HG03175 (cell line): ENCODE results near the gene PHLDA2.

Experiments
- ATAC-seq: cut with Tn5 transposase; IDR thresholded peaks from one replicate; pipeline ENCODE4 v1.9.1; 2021; ENCODE audit warnings: mild to moderate bottlenecking, moderate library complexity; ENCODE audit not compliant: unreplicated experiment

PHLDA2 gene

DNA sequence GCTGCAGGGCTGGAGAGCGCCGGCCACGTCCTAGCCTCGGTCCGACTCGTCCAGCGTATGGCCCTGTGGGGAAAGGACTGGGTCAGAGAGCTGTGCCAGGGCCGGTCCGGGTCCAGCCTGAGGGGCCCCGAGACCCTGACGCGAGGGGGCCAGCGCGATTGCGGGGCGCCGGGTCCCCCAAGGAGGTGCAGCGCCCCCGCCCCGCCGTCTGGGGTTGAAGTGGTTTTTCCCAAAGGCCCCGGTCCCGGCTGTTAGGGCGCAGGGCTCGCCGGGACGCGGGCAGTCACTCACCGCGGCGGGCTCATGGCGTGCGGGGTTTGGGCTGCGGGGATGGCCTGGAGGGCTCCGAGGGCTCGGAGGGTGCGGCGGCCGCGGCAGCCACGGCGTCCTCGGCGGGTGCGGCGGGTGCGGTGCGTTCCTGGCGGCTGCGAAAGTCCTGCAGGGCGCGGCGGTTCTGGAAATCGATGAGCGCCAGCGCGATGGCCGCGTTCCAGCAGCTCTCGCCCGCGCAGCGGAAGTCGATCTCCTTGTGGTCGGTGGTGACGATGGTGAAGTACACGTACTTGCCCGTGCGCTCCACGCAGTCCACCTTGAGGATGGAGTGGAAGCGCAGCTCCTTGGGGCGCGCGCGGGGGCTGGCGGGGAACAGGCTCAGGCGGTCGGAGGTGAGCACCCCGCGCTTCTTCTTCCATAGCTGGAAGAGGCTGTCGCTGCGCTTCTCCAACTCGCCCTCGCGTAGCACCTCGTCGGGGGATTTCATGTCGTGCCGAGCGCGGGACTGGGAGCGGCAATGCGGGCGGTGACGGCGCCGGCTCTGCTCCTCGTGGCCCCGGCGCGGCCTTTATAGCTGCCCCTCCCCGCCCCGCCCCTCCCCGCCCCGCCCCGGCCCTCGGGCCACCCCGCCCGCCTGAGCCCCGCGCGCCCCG lies at the start of gene PHLDA2:
Gene PHLDA2 (minus strand): TSS at position 816 of the 926 bp plus-strand sequence. CDS start 56 bp downstream, at position 760.
- ATAC-seq, result no peak

DNA sequence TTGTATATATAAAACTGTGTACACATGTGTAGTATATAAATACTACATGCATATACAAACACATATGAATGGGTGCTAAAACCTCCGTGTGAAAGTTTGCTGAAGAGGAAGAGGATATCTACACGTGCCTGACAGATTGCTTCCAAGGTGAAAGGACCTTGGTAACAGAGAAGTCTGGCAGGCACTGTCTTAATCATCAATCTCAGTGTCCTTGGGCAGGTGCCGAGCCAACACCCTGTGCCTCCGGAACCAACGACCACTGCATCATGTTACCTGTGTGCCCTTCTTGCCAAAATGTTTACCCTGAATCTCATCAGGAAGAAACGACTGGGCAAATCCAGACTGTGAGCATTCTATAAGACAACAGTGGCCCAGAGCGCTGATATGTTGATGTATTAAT lies 47.9 kb upstream of the PHLDA2 start:
- ATAC-seq, result no peak

GRCh38 chr11:2976294-2977063 lies 47.3 kb upstream of the PHLDA2 start:
- no peak for ATAC-seq

DNA sequence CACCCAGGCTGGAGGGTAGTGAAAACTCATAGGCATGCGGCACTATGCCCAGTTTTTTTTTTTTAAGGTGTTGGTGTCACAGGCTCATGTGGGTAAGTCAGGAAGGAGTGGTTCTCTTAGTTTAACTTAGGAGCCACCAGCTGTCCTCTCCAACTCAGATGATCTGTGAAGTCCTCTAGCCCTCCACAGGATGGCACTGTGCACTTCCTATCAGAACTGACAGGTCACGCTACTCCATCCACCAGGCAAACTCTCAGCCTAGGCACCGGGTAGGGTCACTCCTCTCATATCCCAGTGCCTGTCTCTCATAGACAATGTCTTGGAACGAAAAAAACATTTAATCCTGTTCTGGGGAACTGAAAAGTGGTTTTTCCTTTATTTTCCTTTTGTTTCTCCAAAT lies 46.4 kb upstream of the PHLDA2 start:
- ATAC-seq, result no peak

- no peak for ATAC-seq
Measured at GRCh38 chr11:2974272-2974671, 45.1 kb upstream of the PHLDA2 start.

- ATAC-seq, result no peak
Measured at GRCh38 chr11:2968341-2968900, 39.2 kb upstream of the PHLDA2 start.

GRCh38 chr11:2964782-2965181 lies 35.6 kb upstream of the PHLDA2 start:
- no peak for ATAC-seq

- ATAC-seq, result no peak
Measured at GRCh38 chr11:2963761-2964160, 34.5 kb upstream of the PHLDA2 start.

DNA sequence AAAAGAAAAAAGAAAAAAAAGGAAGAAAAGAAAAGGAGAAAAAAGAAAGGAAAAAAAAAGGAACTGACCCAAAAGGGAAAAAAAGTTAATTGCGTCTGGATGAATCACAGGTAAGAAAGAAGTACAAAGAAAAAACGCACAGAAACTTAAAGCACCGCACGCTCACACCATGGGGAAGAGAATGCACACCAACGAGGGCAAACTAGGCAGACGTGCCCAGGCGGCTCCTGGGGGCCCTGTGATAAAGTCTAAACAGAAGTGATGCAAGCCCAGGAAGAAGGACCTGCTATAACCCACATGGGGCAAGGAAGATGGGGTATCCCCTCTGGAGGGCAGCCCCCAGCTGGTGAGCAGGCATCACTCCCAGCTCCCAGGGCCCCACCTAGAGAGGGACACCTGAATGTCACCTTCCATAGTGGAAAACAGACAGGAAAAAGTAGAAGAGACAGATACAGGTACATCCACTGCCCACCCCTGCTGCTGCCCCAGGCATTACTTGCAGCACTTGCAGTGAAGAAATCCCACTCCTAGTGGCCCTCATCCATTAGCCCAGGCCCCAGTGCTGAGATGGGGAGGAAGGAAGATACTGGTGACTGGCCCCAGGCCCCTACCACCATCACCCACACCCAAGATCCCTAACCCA lies 34.0 kb upstream of the PHLDA2 start:
- no peak for ATAC-seq

- no peak for ATAC-seq
Measured at GRCh38 chr11:2961080-2961479, 31.9 kb upstream of the PHLDA2 start.

DNA sequence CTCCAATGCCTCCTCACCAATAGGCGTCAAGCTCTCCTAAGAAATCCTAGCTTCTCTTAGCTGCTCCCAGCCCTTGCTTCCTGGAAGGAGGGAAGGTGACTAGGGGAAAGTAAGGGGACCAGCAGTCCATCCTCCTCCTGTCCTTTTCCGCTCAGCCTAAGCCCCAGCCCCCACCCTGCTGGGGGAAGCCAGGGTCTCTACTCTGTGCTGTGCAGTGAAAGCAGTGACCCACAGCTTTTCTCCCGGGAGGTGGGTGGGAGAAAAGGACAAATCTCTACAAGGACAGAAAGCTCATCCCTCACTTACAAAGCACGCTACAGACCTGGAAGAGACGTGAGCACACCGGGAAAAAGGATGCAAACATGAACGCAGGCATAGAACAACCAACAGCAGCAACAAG lies 30.9 kb upstream of the PHLDA2 start:
- no peak for ATAC-seq

DNA sequence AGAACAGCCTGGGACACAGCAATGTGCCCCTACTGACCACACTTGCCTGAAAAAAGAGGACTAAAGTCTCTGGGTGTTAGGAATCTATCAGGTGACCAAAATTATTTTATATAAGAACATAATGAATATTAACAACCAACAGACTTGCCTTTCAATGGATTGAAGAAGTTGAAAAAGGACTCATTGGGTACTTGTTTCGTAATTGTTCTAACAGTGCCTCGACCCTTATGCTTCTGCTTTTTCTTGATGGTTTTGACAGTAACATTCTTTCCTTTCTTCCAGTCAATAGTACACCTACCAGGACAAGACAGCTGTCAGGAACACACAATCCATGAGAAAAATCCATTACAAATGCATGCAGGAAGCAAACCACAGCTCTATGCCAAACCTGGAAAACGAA lies 29.0 kb upstream of the PHLDA2 start:
- no peak for ATAC-seq

DNA sequence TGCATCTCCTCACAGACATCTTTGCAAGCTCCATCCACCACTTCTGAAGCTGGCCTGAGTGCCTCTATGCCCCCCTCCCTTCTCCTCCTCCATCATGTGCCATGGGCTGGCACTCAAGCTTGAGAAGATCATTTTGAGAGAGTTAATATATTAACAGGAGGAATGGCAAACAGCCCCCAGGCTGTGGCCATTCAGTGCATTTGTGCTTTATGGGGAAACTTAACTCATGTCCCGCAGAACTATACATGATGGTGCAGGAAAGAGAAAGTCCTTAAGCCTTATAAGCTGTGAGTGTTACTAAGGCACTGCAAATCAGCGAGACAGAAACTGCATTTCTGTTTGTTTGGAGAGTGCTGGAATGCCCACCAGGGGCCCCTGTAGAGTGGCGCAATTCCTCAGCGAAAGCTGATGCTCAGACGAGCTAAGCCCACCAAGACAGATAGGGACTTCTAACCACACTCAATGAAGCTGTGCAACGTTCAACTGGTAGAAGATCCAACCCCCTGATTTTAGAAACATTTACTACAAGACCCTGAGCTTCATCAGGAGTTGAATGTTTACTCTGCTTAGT lies 26.8 kb upstream of the PHLDA2 start:
- ATAC-seq, result no peak

GRCh38 chr11:2954263-2954662 lies 25.0 kb upstream of the PHLDA2 start:
- ATAC-seq, result no peak

- no peak for ATAC-seq
Measured at GRCh38 chr11:2952290-2952689, 23.1 kb upstream of the PHLDA2 start.

- no peak for ATAC-seq
Measured at GRCh38 chr11:2951231-2952110, 22.3 kb upstream of the PHLDA2 start.

- no peak for ATAC-seq
Measured at GRCh38 chr11:2950825-2951224, 21.6 kb upstream of the PHLDA2 start.

DNA sequence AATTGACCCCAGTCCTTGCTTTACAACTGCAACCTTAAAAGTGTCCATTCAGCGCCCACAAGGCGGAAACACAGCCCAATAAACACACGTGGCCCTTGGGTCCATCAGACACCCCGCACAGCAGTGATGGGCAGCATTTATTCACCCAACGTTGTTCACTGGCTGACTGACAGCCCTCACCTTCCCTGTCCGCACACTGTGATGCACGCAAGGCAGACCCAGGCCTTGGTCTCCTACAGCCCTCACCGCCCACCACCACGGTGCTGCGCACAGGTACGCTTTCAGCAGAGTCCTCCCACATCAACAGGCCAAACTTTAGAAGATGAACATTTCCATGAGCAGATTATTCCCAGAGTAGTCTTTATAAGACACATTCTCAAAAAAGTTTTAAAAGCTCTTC lies 20.7 kb upstream of the PHLDA2 start:
- ATAC-seq, result no peak

- no peak for ATAC-seq
Measured at GRCh38 chr11:2947744-2948143, 18.5 kb upstream of the PHLDA2 start.

GRCh38 chr11:2945757-2946287 lies 16.6 kb upstream of the PHLDA2 start:
- ATAC-seq, result no peak
